ENCODE measurements around the gene EMC8.

The EMC8 gene

GRCh38 chr16:85789773-85790172 lies 9.6 kb downstream of the EMC8 start:
- H3K36me3 ChIP-seq (ENCODE audit: control insufficient read depth, insufficient read depth, low read length): peaks cover 42% of the 10 kb centered on the region

GRCh38 chr16:85788819-85789218 lies 10.5 kb downstream of the EMC8 start:
- Histone ChIP-seq H3K4me1 (ENCODE audit: control insufficient read depth, insufficient read depth, low read length, poor library complexity, severe bottlenecking) (no peaks in the 10 kb centered on the region), H3K27me3 (replicated peaks; ENCODE audit: control insufficient read depth, insufficient read depth, low read length, poor library complexity, severe bottlenecking) (no peaks in the 10 kb centered on the region), H3K27ac (ENCODE audit: insufficient read depth, low read length, poor library complexity, severe bottlenecking) (no peak overlapping the region), H3K36me3 (ENCODE audit: control insufficient read depth, insufficient read depth, low read length) (peaks cover 42% of the 10 kb centered on the region), H3K4me3 (ENCODE audit: insufficient read depth, low read depth, low read length, poor library complexity, severe bottlenecking) (no peak overlapping the region), H3K9me3 (ENCODE audit: control insufficient read depth, low read length) (no peaks in the 10 kb centered on the region)
- no peak for DNase-seq

More at GRCh38 chr16:85789773-85790172, 9.6 kb downstream of the EMC8 start:
- Histone ChIP-seq H3K27me3 (replicated peaks; ENCODE audit: control insufficient read depth, insufficient read depth, low read length, poor library complexity, severe bottlenecking) (no peaks in the 10 kb centered on the region), H3K4me3 (ENCODE audit: insufficient read depth, low read depth, low read length, poor library complexity, severe bottlenecking) (no peak overlapping the region), H3K4me1 (ENCODE audit: control insufficient read depth, insufficient read depth, low read length, poor library complexity, severe bottlenecking) (no peaks in the 10 kb centered on the region), H3K27ac (ENCODE audit: insufficient read depth, low read length, poor library complexity, severe bottlenecking) (no peak overlapping the region), H3K9me3 (ENCODE audit: control insufficient read depth, low read length) (no peaks in the 10 kb centered on the region)
- DNase-seq: no peak

DNA sequence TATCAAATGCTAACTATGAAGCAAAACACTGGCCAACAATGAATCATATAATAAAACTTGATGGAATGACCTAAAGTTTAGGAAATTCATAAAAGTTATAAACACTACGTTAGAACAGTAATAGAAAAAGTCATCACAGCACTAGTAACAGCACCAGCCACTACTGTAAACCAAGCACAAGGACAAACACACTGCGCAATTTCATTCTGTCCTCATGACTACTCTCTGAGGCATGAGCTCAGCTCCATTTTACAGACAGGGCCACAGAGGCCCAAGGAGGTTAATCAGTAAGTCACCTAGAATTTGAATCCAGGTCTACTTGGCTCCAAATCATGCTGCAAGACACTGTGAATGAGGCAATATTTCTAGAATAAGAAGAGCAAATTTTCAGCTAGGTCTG lies 13.4 kb downstream of the EMC8 start:
- H3K27ac ChIP-seq (ENCODE audit: insufficient read depth, low read length, poor library complexity, severe bottlenecking): no peak overlapping the region
- H3K9me3 ChIP-seq (ENCODE audit: control insufficient read depth, low read length): no peaks in the 10 kb centered on the region
- H3K27me3 ChIP-seq (replicated peaks; ENCODE audit: control insufficient read depth, insufficient read depth, low read length, poor library complexity, severe bottlenecking): no peaks in the 10 kb centered on the region
- no peak overlapping the region for H3K4me3 ChIP-seq (ENCODE audit: insufficient read depth, low read depth, low read length, poor library complexity, severe bottlenecking)
- peaks cover 44% of the 10 kb centered on the region for H3K36me3 ChIP-seq (ENCODE audit: control insufficient read depth, insufficient read depth, low read length)
- no peaks in the 10 kb centered on the region for H3K4me1 ChIP-seq (ENCODE audit: control insufficient read depth, insufficient read depth, low read length, poor library complexity, severe bottlenecking)
- DNase-seq: no peak

- Histone ChIP-seq H3K4me3 (ENCODE audit: insufficient read depth, low read depth, low read length, poor library complexity, severe bottlenecking) (no peak overlapping the region), H3K4me1 (ENCODE audit: control insufficient read depth, insufficient read depth, low read length, poor library complexity, severe bottlenecking) (no peaks in the 10 kb centered on the region), H3K27me3 (replicated peaks; ENCODE audit: control insufficient read depth, insufficient read depth, low read length, poor library complexity, severe bottlenecking) (no peaks in the 10 kb centered on the region), H3K36me3 (ENCODE audit: control insufficient read depth, insufficient read depth, low read length) (peaks cover 55% of the 10 kb centered on the region), H3K9me3 (ENCODE audit: control insufficient read depth, low read length) (no peaks in the 10 kb centered on the region), H3K27ac (ENCODE audit: insufficient read depth, low read length, poor library complexity, severe bottlenecking) (no peak overlapping the region)
- DNase-seq: no peak
Measured at GRCh38 chr16:85784813-85785212, 14.5 kb downstream of the EMC8 start.

DNA sequence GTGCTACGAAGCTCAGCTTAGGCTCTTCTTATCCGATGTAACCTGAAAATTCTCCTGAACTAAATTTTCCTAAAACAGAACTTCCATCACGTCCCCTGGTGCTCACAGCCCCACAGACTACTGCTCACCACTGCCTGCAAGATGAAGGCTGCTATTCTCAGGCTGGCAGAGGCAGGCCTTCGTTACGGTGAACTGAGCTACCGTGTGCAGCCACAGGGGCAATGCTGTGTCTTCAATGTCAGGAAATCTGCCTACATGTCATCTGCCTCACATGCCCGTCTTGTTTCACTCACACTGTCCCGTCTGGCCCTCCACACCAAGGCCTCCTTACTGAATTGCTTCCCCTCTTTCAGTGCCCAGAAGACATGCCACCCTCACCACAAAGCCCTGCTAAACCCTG lies 15.9 kb downstream of the EMC8 start:
- H3K27ac ChIP-seq (ENCODE audit: insufficient read depth, low read length, poor library complexity, severe bottlenecking): no peak overlapping the region
- H3K36me3 ChIP-seq (ENCODE audit: control insufficient read depth, insufficient read depth, low read length): peaks cover 62% of the 10 kb centered on the region
- no peak overlapping the region for H3K4me3 ChIP-seq (ENCODE audit: insufficient read depth, low read depth, low read length, poor library complexity, severe bottlenecking)
- H3K4me1 ChIP-seq (ENCODE audit: control insufficient read depth, insufficient read depth, low read length, poor library complexity, severe bottlenecking): no peaks in the 10 kb centered on the region
- DNase-seq: no peak
- no peaks in the 10 kb centered on the region for H3K9me3 ChIP-seq (ENCODE audit: control insufficient read depth, low read length)
- no peaks in the 10 kb centered on the region for H3K27me3 ChIP-seq (replicated peaks; ENCODE audit: control insufficient read depth, insufficient read depth, low read length, poor library complexity, severe bottlenecking)

DNA sequence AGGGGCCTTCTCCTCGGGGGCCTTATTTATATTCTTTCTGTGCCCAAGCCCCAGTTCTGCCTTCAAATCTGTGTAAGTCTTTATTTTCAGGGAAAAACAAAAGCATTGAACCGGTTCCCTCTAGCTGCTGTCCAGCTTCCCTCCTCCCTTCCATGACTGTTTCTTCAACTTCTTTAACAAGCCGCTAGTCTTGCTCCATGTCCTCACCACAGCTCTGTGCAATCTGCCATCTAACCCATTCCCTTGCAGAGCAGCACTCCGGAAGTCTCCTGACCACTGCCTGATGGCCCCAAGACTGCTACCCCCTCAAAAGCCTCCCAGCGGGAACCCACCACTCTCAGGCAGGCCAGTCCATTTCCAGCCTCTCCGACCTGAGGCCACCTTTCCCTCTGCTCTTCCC lies 16.9 kb downstream of the EMC8 start:
- no peaks in the 10 kb centered on the region for H3K4me1 ChIP-seq (ENCODE audit: control insufficient read depth, insufficient read depth, low read length, poor library complexity, severe bottlenecking)
- no peak overlapping the region for H3K4me3 ChIP-seq (ENCODE audit: insufficient read depth, low read depth, low read length, poor library complexity, severe bottlenecking)
- no peak for DNase-seq
- peaks cover 58% of the 10 kb centered on the region for H3K36me3 ChIP-seq (ENCODE audit: control insufficient read depth, insufficient read depth, low read length)
- H3K27me3 ChIP-seq (replicated peaks; ENCODE audit: control insufficient read depth, insufficient read depth, low read length, poor library complexity, severe bottlenecking): no peaks in the 10 kb centered on the region
- no peaks in the 10 kb centered on the region for H3K9me3 ChIP-seq (ENCODE audit: control insufficient read depth, low read length)
- H3K27ac ChIP-seq (ENCODE audit: insufficient read depth, low read length, poor library complexity, severe bottlenecking): no peak overlapping the region

GRCh38 chr16:85781695-85782370 lies 17.5 kb downstream of the EMC8 start:
- no peaks in the 10 kb centered on the region for H3K27me3 ChIP-seq (replicated peaks; ENCODE audit: control insufficient read depth, insufficient read depth, low read length, poor library complexity, severe bottlenecking)
- no peak overlapping the region for H3K4me3 ChIP-seq (ENCODE audit: insufficient read depth, low read depth, low read length, poor library complexity, severe bottlenecking)
- H3K27ac ChIP-seq (ENCODE audit: insufficient read depth, low read length, poor library complexity, severe bottlenecking): no peak overlapping the region
- no peaks in the 10 kb centered on the region for H3K9me3 ChIP-seq (ENCODE audit: control insufficient read depth, low read length)
- DNase-seq: no peak
- H3K4me1 ChIP-seq (ENCODE audit: control insufficient read depth, insufficient read depth, low read length, poor library complexity, severe bottlenecking): no peaks in the 10 kb centered on the region
- peaks cover 52% of the 10 kb centered on the region for H3K36me3 ChIP-seq (ENCODE audit: control insufficient read depth, insufficient read depth, low read length)

GRCh38 chr16:85781156-85781555 lies 18.2 kb downstream of the EMC8 start:
- DNase-seq: no peak
- no peak overlapping the region for H3K4me3 ChIP-seq (ENCODE audit: insufficient read depth, low read depth, low read length, poor library complexity, severe bottlenecking)
- no peak overlapping the region for H3K27ac ChIP-seq (ENCODE audit: insufficient read depth, low read length, poor library complexity, severe bottlenecking)
- H3K9me3 ChIP-seq (ENCODE audit: control insufficient read depth, low read length): no peaks in the 10 kb centered on the region
- H3K36me3 ChIP-seq (ENCODE audit: control insufficient read depth, insufficient read depth, low read length): peaks cover 48% of the 10 kb centered on the region
- H3K4me1 ChIP-seq (ENCODE audit: control insufficient read depth, insufficient read depth, low read length, poor library complexity, severe bottlenecking): no peaks in the 10 kb centered on the region
- H3K27me3 ChIP-seq (replicated peaks; ENCODE audit: control insufficient read depth, insufficient read depth, low read length, poor library complexity, severe bottlenecking): no peaks in the 10 kb centered on the region

GRCh38 chr16:85780281-85780680 lies 19.1 kb downstream of the EMC8 start:
- no peak overlapping the region for H3K4me3 ChIP-seq (ENCODE audit: insufficient read depth, low read depth, low read length, poor library complexity, severe bottlenecking)
- no peaks in the 10 kb centered on the region for H3K4me1 ChIP-seq (ENCODE audit: control insufficient read depth, insufficient read depth, low read length, poor library complexity, severe bottlenecking)
- H3K9me3 ChIP-seq (ENCODE audit: control insufficient read depth, low read length): no peaks in the 10 kb centered on the region
- no peak for DNase-seq
- peaks cover 45% of the 10 kb centered on the region for H3K36me3 ChIP-seq (ENCODE audit: control insufficient read depth, insufficient read depth, low read length)
- no peak overlapping the region for H3K27ac ChIP-seq (ENCODE audit: insufficient read depth, low read length, poor library complexity, severe bottlenecking)
- no peaks in the 10 kb centered on the region for H3K27me3 ChIP-seq (replicated peaks; ENCODE audit: control insufficient read depth, insufficient read depth, low read length, poor library complexity, severe bottlenecking)

- H3K9me3 ChIP-seq (ENCODE audit: control insufficient read depth, low read length): no peaks in the 10 kb centered on the region
- H3K36me3 ChIP-seq (ENCODE audit: control insufficient read depth, insufficient read depth, low read length): peaks cover 45% of the 10 kb centered on the region
- H3K27me3 ChIP-seq (replicated peaks; ENCODE audit: control insufficient read depth, insufficient read depth, low read length, poor library complexity, severe bottlenecking): no peaks in the 10 kb centered on the region
- no peak overlapping the region for H3K27ac ChIP-seq (ENCODE audit: insufficient read depth, low read length, poor library complexity, severe bottlenecking)
- no peaks in the 10 kb centered on the region for H3K4me1 ChIP-seq (ENCODE audit: control insufficient read depth, insufficient read depth, low read length, poor library complexity, severe bottlenecking)
- no peak overlapping the region for H3K4me3 ChIP-seq (ENCODE audit: insufficient read depth, low read depth, low read length, poor library complexity, severe bottlenecking)
- DNase-seq: no peak
Measured at GRCh38 chr16:85778873-85779272, 20.5 kb downstream of the EMC8 start.
